MCF 10A (cell line): ENCODE data around the gene NOD2. TPM values are rescaled to one million over a fixed set of nuclear protein-coding genes. Genes with fewer than 3 reads are reported as not detected.

Experiments
- BruUV-seq: library from RNA; stranded (reverse); fragments of 400-500 nt; replicated peaks from 2 replicates; lab custom pipeline; 2021; lab: Mats Ljungman, UMichigan
- CTCF ChIA-PET: fragments of 300-600 bp; sonication (Branson Sonifier 250); formaldehyde crosslinking; extraction: SDS; loops from one replicate; lab custom pipeline; 2021; ENCODE audit warnings: antibody characterized with exemption, inconsistent platforms; lab: Yijun Ruan, JAX
- POLR2A ChIA-PET: fragments of 300-600, 350-650 bp; sonication (Branson Sonifier 250); formaldehyde crosslinking; extraction: SDS; loops from one replicate; lab custom pipeline; 2020; ENCODE audit warnings: antibody characterized with exemption, inconsistent platforms; lab: Yijun Ruan, JAX
- DNase-seq: peaks from one replicate; pipeline ENCODE4 v3.0.0-alpha.2; 2018; ENCODE audit not compliant: unreplicated experiment
- H3K27ac Mint-ChIP-seq: one replicate; pipeline ENCODE4 v1.8.0; 2022; ENCODE audit warnings: mild to moderate bottlenecking, low read depth, mixed read lengths; ENCODE audit not compliant: unreplicated experiment
- H3K27me3 Mint-ChIP-seq: one replicate; pipeline ENCODE4 v1.8.0; 2022; ENCODE audit warnings: mixed read lengths; ENCODE audit not compliant: insufficient read depth, unreplicated experiment
- H3K36me3 Mint-ChIP-seq: one replicate; pipeline ENCODE4 v1.8.0; 2022; ENCODE audit warnings: mild to moderate bottlenecking, moderate library complexity, mixed read lengths; ENCODE audit not compliant: insufficient read depth, unreplicated experiment
- H3K4me1 Mint-ChIP-seq: one replicate; pipeline ENCODE4 v1.8.0; 2022; ENCODE audit warnings: mixed read lengths; ENCODE audit not compliant: insufficient read depth, unreplicated experiment
- H3K4me3 Mint-ChIP-seq: one replicate; pipeline ENCODE4 v1.8.0; 2022; ENCODE audit warnings: mild to moderate bottlenecking, moderate library complexity, mixed read lengths; ENCODE audit not compliant: unreplicated experiment
- H3K9me3 Mint-ChIP-seq: one replicate; pipeline ENCODE4 v1.8.0; 2022; ENCODE audit warnings: mixed read lengths; ENCODE audit not compliant: unreplicated experiment
- intact Hi-C: fragments of 100-400 bp; cut with micrococcal nuclease; formaldehyde crosslinking; loops from 2 replicates; pipeline ENCODE4 v1.14.1; 2022
- total RNA-seq: library from RNA; stranded (reverse); gene quantifications from 2 replicates; pipeline ENCODE4 v1.2.3, GENCODE V29; 2022
- TF ChIP-seq, protein P1 (sequence below): fragments of 200-600 bp; IDR thresholded peaks from one replicate; pipeline ENCODE4 v1.8.0; 2022; ENCODE audit warnings: antibody characterized with exemption, mild to moderate bottlenecking; ENCODE audit not compliant: unreplicated experiment

NOD2 gene
- total RNA-seq, 1 experiment from 2014 or later: 1.7 TPM

DNA sequence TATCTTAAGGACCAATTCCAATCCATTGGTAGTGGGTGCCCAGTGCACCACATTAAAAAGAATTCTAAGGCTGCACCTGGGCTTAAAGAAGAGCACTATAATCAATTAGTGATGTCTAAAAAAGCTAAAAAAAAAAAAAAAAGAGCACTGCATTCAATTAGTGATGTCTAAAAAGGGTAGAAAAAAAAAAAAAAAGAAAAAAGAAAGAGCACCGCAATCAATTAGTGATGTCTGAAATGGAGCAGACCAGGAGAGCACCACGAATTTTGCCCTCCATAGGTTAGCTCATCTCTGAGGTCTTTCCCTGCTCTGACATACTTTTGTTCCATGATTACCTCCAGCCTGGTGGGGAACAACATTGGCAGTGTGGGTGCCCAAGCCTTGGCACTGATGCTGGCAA lies 29.6 kb downstream of the NOD2 start:
- H3K4me1 Mint-ChIP-seq: peaks cover 6% of the 10 kb centered on the region
- TF ChIP-seq, protein P1, sequence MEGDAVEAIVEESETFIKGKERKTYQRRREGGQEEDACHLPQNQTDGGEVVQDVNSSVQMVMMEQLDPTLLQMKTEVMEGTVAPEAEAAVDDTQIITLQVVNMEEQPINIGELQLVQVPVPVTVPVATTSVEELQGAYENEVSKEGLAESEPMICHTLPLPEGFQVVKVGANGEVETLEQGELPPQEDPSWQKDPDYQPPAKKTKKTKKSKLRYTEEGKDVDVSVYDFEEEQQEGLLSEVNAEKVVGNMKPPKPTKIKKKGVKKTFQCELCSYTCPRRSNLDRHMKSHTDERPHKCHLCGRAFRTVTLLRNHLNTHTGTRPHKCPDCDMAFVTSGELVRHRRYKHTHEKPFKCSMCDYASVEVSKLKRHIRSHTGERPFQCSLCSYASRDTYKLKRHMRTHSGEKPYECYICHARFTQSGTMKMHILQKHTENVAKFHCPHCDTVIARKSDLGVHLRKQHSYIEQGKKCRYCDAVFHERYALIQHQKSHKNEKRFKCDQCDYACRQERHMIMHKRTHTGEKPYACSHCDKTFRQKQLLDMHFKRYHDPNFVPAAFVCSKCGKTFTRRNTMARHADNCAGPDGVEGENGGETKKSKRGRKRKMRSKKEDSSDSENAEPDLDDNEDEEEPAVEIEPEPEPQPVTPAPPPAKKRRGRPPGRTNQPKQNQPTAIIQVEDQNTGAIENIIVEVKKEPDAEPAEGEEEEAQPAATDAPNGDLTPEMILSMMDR: no peak
- H3K36me3 Mint-ChIP-seq: no peaks in the 10 kb centered on the region
- ChIA-PET CTCF (interaction anchor here (1.1 kb wide), 1 partner anchor 23 kb away, joined by 3 read pairs; no protein-coding TSS in a partner anchor), POLR2A (interaction anchor here (0.7 to 1.4 kb wide), 2 partner anchors 9 to 23 kb away, joined by 3 to 7 read pairs; no protein-coding TSS in a partner anchor)
- BruUV-seq: no TSS peak
- intact Hi-C loops: no loop called here
- H3K4me3 Mint-ChIP-seq: no peak overlapping the region
- DNase-seq: no peak
- H3K27me3 Mint-ChIP-seq: no peaks in the 10 kb centered on the region
- no peak overlapping the region for H3K27ac Mint-ChIP-seq
- peaks cover 7% of the 10 kb centered on the region for H3K9me3 Mint-ChIP-seq

DNA sequence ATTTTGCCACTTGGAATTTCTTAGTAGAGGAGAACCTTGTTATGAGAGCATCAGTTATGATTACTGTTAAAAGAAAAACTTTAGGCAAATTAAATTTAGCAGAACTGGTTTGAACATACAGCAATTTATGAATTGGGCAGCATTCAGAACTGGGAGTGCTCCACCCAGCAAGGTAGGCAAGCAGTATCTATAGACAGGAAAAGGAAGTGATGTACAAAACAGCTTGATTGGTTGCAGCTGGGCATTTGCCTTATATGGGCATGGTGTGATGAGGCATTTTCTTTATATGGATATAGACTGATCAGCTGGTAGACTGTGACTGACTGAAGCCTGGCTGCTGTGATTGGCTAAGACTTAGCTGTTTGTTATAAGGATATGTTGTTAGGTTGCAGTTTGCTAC lies 30.9 kb downstream of the NOD2 start:
- Mint-ChIP-seq H3K36me3 (peaks cover 4% of the 10 kb centered on the region), H3K4me3 (no peak overlapping the region), H3K4me1 (no peaks in the 10 kb centered on the region), H3K27me3 (no peaks in the 10 kb centered on the region), H3K9me3 (peaks cover 7% of the 10 kb centered on the region), H3K27ac (no peak overlapping the region)
- no peak for DNase-seq
- TF ChIP-seq, protein P1: no peak
- intact Hi-C loops: no loop called here
- ChIA-PET CTCF (interaction anchor here (0.6 to 1.2 kb wide), 5 partner anchors 17 to 453 kb away, joined by 3 to 6 read pairs (median 3); partner anchors contain the start of gene CYLD), POLR2A (interaction anchor here (0.7 to 1.4 kb wide), 4 partner anchors 17 to 383 kb away, joined by 3 to 7 read pairs (median 4); partner anchors contain the start of gene CYLD)
- no TSS peak for BruUV-seq

DNA sequence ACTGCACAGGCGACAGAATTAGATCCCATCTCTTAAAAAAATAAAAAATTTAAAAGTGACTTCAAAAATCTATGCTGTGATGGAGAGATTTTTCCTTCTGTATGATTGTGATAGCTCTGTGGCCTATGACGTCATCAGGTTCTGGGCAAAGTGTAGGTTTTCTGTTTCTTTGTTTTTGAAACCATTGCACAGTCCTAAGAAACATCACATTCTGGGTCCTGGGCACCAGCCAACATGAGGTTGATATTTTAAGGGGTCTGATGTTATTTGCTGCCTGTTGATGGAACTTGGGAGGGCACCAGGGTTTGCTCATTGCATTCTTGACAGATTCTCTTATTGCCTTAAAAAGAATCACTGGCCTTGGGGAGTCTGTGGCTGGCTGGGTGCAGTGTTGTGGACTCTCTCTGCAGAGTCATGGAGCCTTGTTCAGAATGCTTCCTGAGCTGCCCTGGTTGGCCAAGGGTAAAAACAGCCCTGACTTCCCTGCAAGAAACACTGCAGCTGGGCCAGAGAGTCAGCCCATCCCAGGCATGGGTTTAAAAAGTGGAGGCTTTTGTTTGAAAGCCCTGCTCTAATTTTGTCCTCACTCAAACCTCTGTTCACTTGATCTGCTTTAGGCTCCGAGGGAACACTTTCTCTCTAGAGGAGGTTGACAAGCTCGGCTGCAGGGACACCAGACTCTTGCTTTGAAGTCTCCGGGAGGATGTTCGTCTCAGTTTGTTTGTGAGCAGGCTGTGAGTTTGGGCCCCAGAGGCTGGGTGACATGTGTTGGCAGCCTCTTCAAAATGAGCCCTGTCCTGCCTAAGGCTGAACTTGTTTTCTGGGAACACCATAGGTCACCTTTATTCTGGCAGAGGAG lies 38.0 kb downstream of the NOD2 start:
- intact Hi-C loops: no loop called here
- H3K27me3 Mint-ChIP-seq: no peaks in the 10 kb centered on the region
- no peak for DNase-seq
- TF ChIP-seq, protein P1: no peak
- H3K36me3 Mint-ChIP-seq: peaks cover 5% of the 10 kb centered on the region
- no peak overlapping the region for H3K4me3 Mint-ChIP-seq
- BruUV-seq: no TSS peak
- H3K4me1 Mint-ChIP-seq: no peaks in the 10 kb centered on the region
- CTCF ChIA-PET: no interaction called here
- no peak overlapping the region for H3K27ac Mint-ChIP-seq
- H3K9me3 Mint-ChIP-seq: no peaks in the 10 kb centered on the region
- POLR2A ChIA-PET: interaction anchor here (0.9 to 1.4 kb wide), 2 partner anchors 10 to 11 kb away, joined by 4 read pairs; partner anchors contain the start of gene CYLD
